ENCODE measurements around the gene COPS3.

COPS3 gene

GRCh38 chr17:17242246-17242645 is 38.8 kb downstream of the COPS3 start:
- no peak overlapping the region for H3K9ac ChIP-seq (ENCODE audit: low read length)
- no peak overlapping the region for H3K4me3 ChIP-seq (ENCODE audit: low read depth, low read length)
- H3K27ac ChIP-seq (ENCODE audit: low read depth, low read length): no peak overlapping the region
- no peaks in the 10 kb centered on the region for H3K9me3 ChIP-seq (ENCODE audit: control insufficient read depth, insufficient read depth, low read depth, low read length)
- no peaks in the 10 kb centered on the region for H3K27me3 ChIP-seq (ENCODE audit: control insufficient read depth, insufficient read depth, low read length)
- peaks cover 28% of the 10 kb centered on the region for H3K36me3 ChIP-seq (ENCODE audit: control insufficient read depth, insufficient read depth, low read length)
- H3K4me1 ChIP-seq (ENCODE audit: control insufficient read depth, insufficient read depth, low read length): no peaks in the 10 kb centered on the region

- Histone ChIP-seq H3K36me3 (ENCODE audit: control insufficient read depth, insufficient read depth, low read length) (peaks cover 22% of the 10 kb centered on the region), H3K4me3 (ENCODE audit: low read depth, low read length) (no peak overlapping the region), H3K9me3 (ENCODE audit: control insufficient read depth, insufficient read depth, low read depth, low read length) (no peaks in the 10 kb centered on the region), H3K27me3 (ENCODE audit: control insufficient read depth, insufficient read depth, low read length) (no peaks in the 10 kb centered on the region), H3K27ac (ENCODE audit: low read depth, low read length) (no peak overlapping the region), H3K9ac (ENCODE audit: low read length) (no peak overlapping the region), H3K4me1 (ENCODE audit: control insufficient read depth, insufficient read depth, low read length) (no peaks in the 10 kb centered on the region)
Measured at GRCh38 chr17:17241656-17242055, 39.4 kb downstream of the COPS3 start.

- peaks cover 7% of the 10 kb centered on the region; the same call in 1 of the 2 replicates for H3K4me1 ChIP-seq (ENCODE audit: control insufficient read depth, insufficient read depth, low read length)
- no peaks in the 10 kb centered on the region for H3K9me3 ChIP-seq (ENCODE audit: control insufficient read depth, insufficient read depth, low read depth, low read length)
- H3K36me3 ChIP-seq (ENCODE audit: control insufficient read depth, insufficient read depth, low read length): peaks cover 10% of the 10 kb centered on the region
- H3K9ac ChIP-seq (ENCODE audit: low read length): no peak overlapping the region
- H3K27me3 ChIP-seq (ENCODE audit: control insufficient read depth, insufficient read depth, low read length): no peaks in the 10 kb centered on the region
- no peak overlapping the region for H3K27ac ChIP-seq (ENCODE audit: low read depth, low read length)
- H3K4me3 ChIP-seq (ENCODE audit: low read depth, low read length): no peak overlapping the region
Measured at GRCh38 chr17:17239832-17240231, 41.2 kb downstream of the COPS3 start.

- no peaks in the 10 kb centered on the region for H3K9me3 ChIP-seq (ENCODE audit: control insufficient read depth, insufficient read depth, low read depth, low read length)
- peaks cover 14% of the 10 kb centered on the region for H3K36me3 ChIP-seq (ENCODE audit: control insufficient read depth, insufficient read depth, low read length)
- H3K27me3 ChIP-seq (ENCODE audit: control insufficient read depth, insufficient read depth, low read length): no peaks in the 10 kb centered on the region
- H3K4me3 ChIP-seq (ENCODE audit: low read depth, low read length): peak within 1 kb of the TSS; percentile 87
- H3K27ac ChIP-seq (ENCODE audit: low read depth, low read length): peak within 1 kb of the TSS; percentile 100
- H3K4me1 ChIP-seq (ENCODE audit: control insufficient read depth, insufficient read depth, low read length): peaks cover 7% of the 10 kb centered on the region; the same call in 1 of the 2 replicates
- H3K9ac ChIP-seq (ENCODE audit: low read length): peak within 1 kb of the TSS; percentile 98
Measured at GRCh38 chr17:17237026-17237799, 43.8 kb downstream of the COPS3 start, which contains the start of gene FLCN. TSS of gene FLCN (minus strand) at chr17:17237168. CDS start at chr17:17228137, 9,031 bp downstream.

- Histone ChIP-seq H3K9me3 (ENCODE audit: control insufficient read depth, insufficient read depth, low read depth, low read length) (no peaks in the 10 kb centered on the region), H3K4me3 (ENCODE audit: low read depth, low read length) (peak overlapping the region; percentile 87), H3K27me3 (ENCODE audit: control insufficient read depth, insufficient read depth, low read length) (no peaks in the 10 kb centered on the region), H3K27ac (ENCODE audit: low read depth, low read length) (peak overlapping the region; percentile 100), H3K9ac (ENCODE audit: low read length) (peak overlapping the region; percentile 98), H3K36me3 (ENCODE audit: control insufficient read depth, insufficient read depth, low read length) (peaks cover 15% of the 10 kb centered on the region), H3K4me1 (ENCODE audit: control insufficient read depth, insufficient read depth, low read length) (peaks cover 7% of the 10 kb centered on the region; the same call in 1 of the 2 replicates)
Measured at GRCh38 chr17:17236295-17237025, 44.6 kb downstream of the COPS3 start.

GRCh38 chr17:17235212-17236174 is 45.6 kb downstream of the COPS3 start:
- Histone ChIP-seq H3K36me3 (ENCODE audit: control insufficient read depth, insufficient read depth, low read length) (peaks cover 25% of the 10 kb centered on the region), H3K4me1 (ENCODE audit: control insufficient read depth, insufficient read depth, low read length) (peaks cover 7% of the 10 kb centered on the region; the same call in 1 of the 2 replicates), H3K27ac (ENCODE audit: low read depth, low read length) (no peak overlapping the region), H3K9me3 (ENCODE audit: control insufficient read depth, insufficient read depth, low read depth, low read length) (no peaks in the 10 kb centered on the region), H3K27me3 (ENCODE audit: control insufficient read depth, insufficient read depth, low read length) (no peaks in the 10 kb centered on the region), H3K4me3 (ENCODE audit: low read depth, low read length) (peak overlapping the region; percentile 87), H3K9ac (ENCODE audit: low read length) (no peak overlapping the region)

GRCh38 chr17:17232303-17232621 is 48.8 kb downstream of the COPS3 start:
- no peaks in the 10 kb centered on the region for H3K27me3 ChIP-seq (ENCODE audit: control insufficient read depth, insufficient read depth, low read length)
- H3K9ac ChIP-seq (ENCODE audit: low read length): no peak overlapping the region
- H3K36me3 ChIP-seq (ENCODE audit: control insufficient read depth, insufficient read depth, low read length): peaks cover 57% of the 10 kb centered on the region
- no peak overlapping the region for H3K4me3 ChIP-seq (ENCODE audit: low read depth, low read length)
- no peak overlapping the region for H3K27ac ChIP-seq (ENCODE audit: low read depth, low read length)
- H3K4me1 ChIP-seq (ENCODE audit: control insufficient read depth, insufficient read depth, low read length): peaks cover 7% of the 10 kb centered on the region; the same call in 1 of the 2 replicates
- no peaks in the 10 kb centered on the region for H3K9me3 ChIP-seq (ENCODE audit: control insufficient read depth, insufficient read depth, low read depth, low read length)

GRCh38 chr17:17231621-17232302 is 49.3 kb downstream of the COPS3 start:
- H3K27me3 ChIP-seq (ENCODE audit: control insufficient read depth, insufficient read depth, low read length): no peaks in the 10 kb centered on the region
- no peak overlapping the region for H3K4me3 ChIP-seq (ENCODE audit: low read depth, low read length)
- peaks cover 7% of the 10 kb centered on the region; the same call in 1 of the 2 replicates for H3K4me1 ChIP-seq (ENCODE audit: control insufficient read depth, insufficient read depth, low read length)
- no peaks in the 10 kb centered on the region for H3K9me3 ChIP-seq (ENCODE audit: control insufficient read depth, insufficient read depth, low read depth, low read length)
- H3K27ac ChIP-seq (ENCODE audit: low read depth, low read length): no peak overlapping the region
- H3K9ac ChIP-seq (ENCODE audit: low read length): no peak overlapping the region
- peaks cover 62% of the 10 kb centered on the region for H3K36me3 ChIP-seq (ENCODE audit: control insufficient read depth, insufficient read depth, low read length)

GRCh38 chr17:17229416-17230384 is 51.3 kb downstream of the COPS3 start:
- Histone ChIP-seq H3K36me3 (ENCODE audit: control insufficient read depth, insufficient read depth, low read length) (peaks cover 83% of the 10 kb centered on the region), H3K27ac (ENCODE audit: low read depth, low read length) (no peak overlapping the region), H3K9me3 (ENCODE audit: control insufficient read depth, insufficient read depth, low read depth, low read length) (no peaks in the 10 kb centered on the region), H3K4me3 (ENCODE audit: low read depth, low read length) (no peak overlapping the region), H3K27me3 (ENCODE audit: control insufficient read depth, insufficient read depth, low read length) (no peaks in the 10 kb centered on the region), H3K9ac (ENCODE audit: low read length) (no peak overlapping the region), H3K4me1 (ENCODE audit: control insufficient read depth, insufficient read depth, low read length) (no peaks in the 10 kb centered on the region)
